Purkinje cell (primary cell): ENCODE results near the gene PNPLA5. TPM values are rescaled to one million over a fixed set of nuclear protein-coding genes. Genes with fewer than 3 reads are reported as not detected.

Source experiments
- polyA plus RNA-seq: library from polyadenylated mRNA; unstranded; fragments of >200 nt; fragmentation: Nextera tagmentation; gene quantifications from 2 replicates; pipeline ENCODE4 v1.2.1, GENCODE V29; 2014

The PNPLA5 gene
- polyA plus RNA-seq: not detected in 2 replicates

GRCh38 chr22:43891360-43892182 is at the start of gene PNPLA5:
Gene PNPLA5, minus strand, starts transcription at chr22:43892013. Its CDS starts 133 bp downstream, at chr22:43891880.

DNA sequence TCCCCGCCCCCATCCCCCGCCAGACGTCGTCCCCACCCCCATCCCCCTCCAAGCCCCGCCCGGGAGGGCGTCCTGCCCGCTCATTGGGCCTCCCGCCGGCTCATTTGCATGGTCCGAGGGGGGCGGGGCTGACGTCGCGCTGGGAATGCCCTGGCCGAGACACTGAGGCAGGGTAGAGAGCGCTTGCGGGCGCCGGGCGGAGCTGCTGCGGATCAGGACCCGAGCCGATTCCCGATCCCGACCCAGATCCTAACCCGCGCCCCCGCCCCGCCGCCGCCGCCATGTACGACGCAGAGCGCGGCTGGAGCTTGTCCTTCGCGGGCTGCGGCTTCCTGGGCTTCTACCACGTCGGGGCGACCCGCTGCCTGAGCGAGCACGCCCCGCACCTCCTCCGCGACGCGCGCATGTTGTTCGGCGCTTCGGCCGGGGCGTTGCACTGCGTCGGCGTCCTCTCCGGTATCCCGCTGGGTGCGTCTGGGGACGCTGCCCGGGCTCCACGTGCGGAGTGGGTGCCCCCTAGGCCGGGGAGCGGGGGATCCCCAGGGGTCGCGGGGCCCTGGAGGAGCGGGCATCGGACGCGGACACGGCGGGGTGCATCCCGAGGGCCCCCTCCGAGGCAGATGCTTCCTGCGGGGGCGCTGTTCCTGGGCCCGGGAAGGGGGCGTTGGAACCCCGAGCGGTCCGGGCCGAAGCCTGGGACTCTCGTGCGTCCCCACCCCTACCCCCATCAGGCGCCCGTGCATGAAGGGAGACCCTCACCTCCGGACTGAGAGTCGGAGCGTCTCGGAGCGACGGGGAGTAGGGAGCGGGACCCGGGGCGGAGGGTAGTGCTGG is 32.0 kb upstream of the PNPLA5 start, which contains the start of gene PNPLA3:
PNPLA3 (plus strand) TSS at position 175 of the 834 bp plus-strand sequence; CDS start at position 282, 107 bp downstream.

GRCh38 chr22:43862074-43862881 is 29.5 kb downstream of the PNPLA5 start, which contains the start of gene SULT4A1:
Gene SULT4A1, minus strand, starts transcription at chr22:43862513. Its CDS starts 131 bp downstream, at chr22:43862382.

Other genes starting within 250 kb of the PNPLA5 start
- gene EFCAB6, start 79.7 kb downstream of the PNPLA5 start, polyA plus RNA-seq: 1.3 and 5.9 TPM in 2 replicates
- 49.2 and 54.1 TPM in 2 replicates for gene SULT4A1, start 29.5 kb downstream of the PNPLA5 start, polyA plus RNA-seq
- gene PNPLA3, start 31.8 kb upstream of the PNPLA5 start, polyA plus RNA-seq: 0.11 TPM in 1 of 2 replicates, not detected in the other
- gene SAMM50, start 63.4 kb upstream of the PNPLA5 start, polyA plus RNA-seq: 35.1 and 39.4 TPM in 2 replicates
- 2.6 and 5.7 TPM in 2 replicates for gene PARVB, start 132.3 kb upstream of the PNPLA5 start, polyA plus RNA-seq